ENCODE data around the gene LRMDA.

- TF ChIP-seq CTCF (tag by site-specific recombination; IDR thresholded peaks at IDR 0.05) (no peak), PRDM4 (tag by site-specific recombination; IDR thresholded peaks at IDR 0.05) (no peak), ZNF510 (tag by site-specific recombination; IDR thresholded peaks at IDR 0.05; ENCODE audit: insufficient replicate concordance) (no peak), ZNF394 (tag by site-specific recombination; IDR thresholded peaks at IDR 0.05; ENCODE audit: borderline replicate concordance) (no peak), HOXA7 (CRISPR knock-in tag; IDR thresholded peaks at IDR 0.05; ENCODE audit: borderline replicate concordance) (no peak), REST (tag by site-specific recombination; IDR thresholded peaks at IDR 0.05) (no peak), MYNN (tag by site-specific recombination; IDR thresholded peaks at IDR 0.05; ENCODE audit: borderline replicate concordance) (no peak), ZNF302 (tag by site-specific recombination; IDR thresholded peaks at IDR 0.05; ENCODE audit: low read depth) (no peak), ELK4 (IDR thresholded peaks at IDR 0.05; ENCODE audit: borderline replicate concordance, low read depth, low read length) (no peak), ZNF214 (tag by site-specific recombination; IDR thresholded peaks at IDR 0.05; ENCODE audit: borderline replicate concordance) (no peak), ZBTB10 (tag by site-specific recombination; IDR thresholded peaks at IDR 0.05) (no peak), ZNF654 (tag by site-specific recombination; IDR thresholded peaks at IDR 0.05; ENCODE audit: low read depth) (no peak)
Measured at GRCh38 chr10:75857269-75857846, 425.9 kb downstream of the LRMDA start.
